Peyer's patch (tissue), 4 donors: ENCODE results near the gene KLF12.

ENCODE experiments used
- POLR2A ChIP-seq, 2 donors: fragments of 450-650 bp; IDR thresholded peaks; one replicate each; pipeline ENCODE4 v1.5.1; 2017; ENCODE audit warnings: antibody characterized with exemption in 2 of 2, mild to moderate bottlenecking in 2 of 2, moderate library complexity in 2 of 2
- TF ChIP-seq, protein P1 (sequence below), 6 experiments: fragments of 450-650 bp in 4 of 6; fragments of 200-600 bp in 2 of 6; sonication (generic) in 1 of 6; IDR thresholded peaks; one replicate each; pipeline ENCODE4 v1.5.1; 2017 to 2019; ENCODE audit warnings: antibody characterized with exemption in 6 of 6, mild to moderate bottlenecking in 3 of 6, moderate library complexity in 1 of 6

DNA sequence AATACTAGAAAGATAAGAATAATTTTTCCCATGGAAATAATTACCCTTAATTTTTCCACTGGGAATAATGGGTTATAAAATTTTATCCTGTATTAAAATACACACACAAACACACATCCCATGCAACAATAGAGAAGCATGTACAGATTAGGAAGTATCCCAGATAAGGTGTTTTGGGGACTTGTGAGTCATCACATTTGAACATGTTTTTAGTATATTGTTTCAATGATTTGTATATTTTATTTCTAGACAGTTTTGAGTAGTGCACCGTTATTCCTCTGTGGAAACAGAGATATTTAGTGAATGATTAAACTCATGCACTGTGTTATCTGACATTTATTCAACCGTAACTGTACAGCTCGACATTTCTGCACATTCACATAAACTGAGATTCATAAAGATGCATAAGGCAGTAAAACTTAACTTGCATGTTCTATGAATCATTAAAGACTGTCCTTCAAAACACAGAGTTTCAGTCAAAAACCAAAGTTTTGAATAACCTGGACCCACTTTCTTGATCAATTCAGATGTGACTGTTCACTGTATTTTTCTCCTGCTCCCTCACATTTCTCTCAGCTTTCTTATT, 30.1 kb downstream of the KLF12 start:
- TF ChIP-seq, protein P1, sequence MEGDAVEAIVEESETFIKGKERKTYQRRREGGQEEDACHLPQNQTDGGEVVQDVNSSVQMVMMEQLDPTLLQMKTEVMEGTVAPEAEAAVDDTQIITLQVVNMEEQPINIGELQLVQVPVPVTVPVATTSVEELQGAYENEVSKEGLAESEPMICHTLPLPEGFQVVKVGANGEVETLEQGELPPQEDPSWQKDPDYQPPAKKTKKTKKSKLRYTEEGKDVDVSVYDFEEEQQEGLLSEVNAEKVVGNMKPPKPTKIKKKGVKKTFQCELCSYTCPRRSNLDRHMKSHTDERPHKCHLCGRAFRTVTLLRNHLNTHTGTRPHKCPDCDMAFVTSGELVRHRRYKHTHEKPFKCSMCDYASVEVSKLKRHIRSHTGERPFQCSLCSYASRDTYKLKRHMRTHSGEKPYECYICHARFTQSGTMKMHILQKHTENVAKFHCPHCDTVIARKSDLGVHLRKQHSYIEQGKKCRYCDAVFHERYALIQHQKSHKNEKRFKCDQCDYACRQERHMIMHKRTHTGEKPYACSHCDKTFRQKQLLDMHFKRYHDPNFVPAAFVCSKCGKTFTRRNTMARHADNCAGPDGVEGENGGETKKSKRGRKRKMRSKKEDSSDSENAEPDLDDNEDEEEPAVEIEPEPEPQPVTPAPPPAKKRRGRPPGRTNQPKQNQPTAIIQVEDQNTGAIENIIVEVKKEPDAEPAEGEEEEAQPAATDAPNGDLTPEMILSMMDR (IDR thresholded peaks at IDR 0.05), result no peak
- TF ChIP-seq POLR2A (IDR thresholded peaks at IDR 0.05), result no peak
